Measurements from ENCODE around the gene TSPAN4. TPM values are rescaled to one million over a fixed set of nuclear protein-coding genes. Genes with fewer than 3 reads are reported as not detected.

The TSPAN4 gene
- total and polyA plus RNA-seq, 9 of the 15 experiments (the other 6 are each of a cell fraction or from before 2014, with no cell fraction given) = 0.07 to 31.0 (median 15.7) TPM

DNA sequence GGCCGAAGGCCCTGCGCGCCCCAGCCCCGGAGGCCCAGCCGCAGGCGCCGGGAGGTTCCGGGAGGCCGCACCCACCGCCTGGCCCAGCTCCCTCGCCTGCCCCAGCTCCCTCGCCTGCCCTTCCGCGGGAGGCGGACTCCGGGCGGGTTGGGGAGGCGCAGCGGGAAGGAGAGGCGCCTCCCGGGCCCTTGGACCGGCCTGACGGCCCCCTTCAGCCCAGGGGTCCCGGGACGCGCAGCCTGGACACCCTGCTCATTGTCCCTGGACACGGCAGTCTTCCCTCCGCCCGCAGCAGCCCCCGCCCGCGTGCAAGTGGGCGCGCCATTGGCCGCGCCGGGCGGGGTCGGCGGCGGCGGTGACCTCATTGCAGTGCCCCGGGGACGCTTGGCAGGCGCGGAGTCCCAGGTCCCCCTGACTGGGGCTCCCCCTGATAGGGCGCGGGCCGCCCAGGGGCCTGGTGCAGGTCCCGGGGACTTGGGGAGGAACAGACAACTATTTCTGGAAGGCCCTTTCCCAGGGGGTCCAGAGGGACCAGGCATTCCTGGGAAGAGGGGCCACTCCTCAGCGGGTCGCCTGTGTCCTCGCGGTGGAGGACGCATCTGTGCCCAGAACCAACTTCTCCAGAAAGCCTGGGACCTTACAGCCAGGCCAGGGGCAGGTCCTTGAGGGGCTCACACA is 9.4 kb upstream of the TSPAN4 start (continued):
- TF ChIP-seq KLF13 (tag; IDR thresholded peaks at IDR 0.05; ENCODE audit: borderline replicate concordance, low read depth) (0 out of 2 replicates have a peak, but pooled peaks have one; percentile 48), CTBP1 (IDR thresholded peaks at IDR 0.05; ENCODE audit: borderline replicate concordance) (peak; percentile 37), CREB1 (IDR thresholded peaks at IDR 0.05) (peak; percentile 42), CREB1 (CRISPR knock-in tag; IDR thresholded peaks at IDR 0.05) (no peak; the same call in 1 of the 2 replicates), CREM (IDR thresholded peaks at IDR 0.05; ENCODE audit: low read depth) (peak; percentile 56; the same call in 1 of the 2 replicates), JUN (IDR thresholded peaks at IDR 0.05; ENCODE audit: borderline replicate concordance, low read depth, low read length) (peak; percentile 75; the same call in 1 of the 2 replicates), JUN (CRISPR knock-in tag; IDR thresholded peaks at IDR 0.05; ENCODE audit: borderline replicate concordance) (no peak), MAZ (CRISPR knock-in tag; conservative IDR thresholded peaks at IDR 0.05 in 1 of 2, IDR thresholded peaks at IDR 0.05 in 1 of 2) (peak; percentile 69 to 73; a peak in 3 of 4 replicates), POLR2AphosphoS5 (IDR thresholded peaks at IDR 0.05; ENCODE audit: control insufficient read depth, insufficient read depth, low read depth, low read length) (peak; percentile 37; the same call in 1 of the 2 replicates), MBD2 (IDR thresholded peaks at IDR 0.05; ENCODE audit: borderline replicate concordance, low read depth) (peak; percentile 20; the same call in 1 of the 2 replicates), GATA2 (CRISPR knock-in tag; IDR thresholded peaks at IDR 0.05) (no peak), RBM39 (optimal IDR thresholded peaks at IDR 0.05; ENCODE audit: low read depth, low read length) (no peak), SIN3B (IDR thresholded peaks at IDR 0.05; ENCODE audit: low read depth) (0 out of 2 replicates have a peak, but pooled peaks have one; percentile 29)
- TF ChIP-seq, protein P1, sequence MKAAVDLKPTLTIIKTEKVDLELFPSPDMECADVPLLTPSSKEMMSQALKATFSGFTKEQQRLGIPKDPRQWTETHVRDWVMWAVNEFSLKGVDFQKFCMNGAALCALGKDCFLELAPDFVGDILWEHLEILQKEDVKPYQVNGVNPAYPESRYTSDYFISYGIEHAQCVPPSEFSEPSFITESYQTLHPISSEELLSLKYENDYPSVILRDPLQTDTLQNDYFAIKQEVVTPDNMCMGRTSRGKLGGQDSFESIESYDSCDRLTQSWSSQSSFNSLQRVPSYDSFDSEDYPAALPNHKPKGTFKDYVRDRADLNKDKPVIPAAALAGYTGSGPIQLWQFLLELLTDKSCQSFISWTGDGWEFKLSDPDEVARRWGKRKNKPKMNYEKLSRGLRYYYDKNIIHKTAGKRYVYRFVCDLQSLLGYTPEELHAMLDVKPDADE (conservative IDR thresholded peaks at IDR 0.05; ENCODE audit: control insufficient read depth, low read depth, low read length) = peak; percentile 57; the same call in 1 of the 2 replicates
- TF ChIP-seq, protein P2, sequence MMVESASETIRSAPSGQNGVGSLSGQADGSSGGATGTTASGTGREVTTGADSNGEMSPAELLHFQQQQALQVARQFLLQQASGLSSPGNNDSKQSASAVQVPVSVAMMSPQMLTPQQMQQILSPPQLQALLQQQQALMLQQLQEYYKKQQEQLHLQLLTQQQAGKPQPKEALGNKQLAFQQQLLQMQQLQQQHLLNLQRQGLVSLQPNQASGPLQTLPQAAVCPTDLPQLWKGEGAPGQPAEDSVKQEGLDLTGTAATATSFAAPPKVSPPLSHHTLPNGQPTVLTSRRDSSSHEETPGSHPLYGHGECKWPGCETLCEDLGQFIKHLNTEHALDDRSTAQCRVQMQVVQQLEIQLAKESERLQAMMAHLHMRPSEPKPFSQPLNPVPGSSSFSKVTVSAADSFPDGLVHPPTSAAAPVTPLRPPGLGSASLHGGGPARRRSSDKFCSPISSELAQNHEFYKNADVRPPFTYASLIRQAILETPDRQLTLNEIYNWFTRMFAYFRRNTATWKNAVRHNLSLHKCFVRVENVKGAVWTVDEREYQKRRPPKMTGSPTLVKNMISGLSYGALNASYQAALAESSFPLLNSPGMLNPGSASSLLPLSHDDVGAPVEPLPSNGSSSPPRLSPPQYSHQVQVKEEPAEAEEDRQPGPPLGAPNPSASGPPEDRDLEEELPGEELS (CRISPR knock-in tag; IDR thresholded peaks at IDR 0.05; ENCODE audit: borderline replicate concordance) = peak; percentile 25; the same call in 1 of the 2 replicates
- TF ChIP-seq, protein P3, sequence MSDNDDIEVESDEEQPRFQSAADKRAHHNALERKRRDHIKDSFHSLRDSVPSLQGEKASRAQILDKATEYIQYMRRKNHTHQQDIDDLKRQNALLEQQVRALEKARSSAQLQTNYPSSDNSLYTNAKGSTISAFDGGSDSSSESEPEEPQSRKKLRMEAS (CRISPR knock-in tag; IDR thresholded peaks at IDR 0.05) = peak; percentile 36
- TF ChIP-seq, protein P4, sequence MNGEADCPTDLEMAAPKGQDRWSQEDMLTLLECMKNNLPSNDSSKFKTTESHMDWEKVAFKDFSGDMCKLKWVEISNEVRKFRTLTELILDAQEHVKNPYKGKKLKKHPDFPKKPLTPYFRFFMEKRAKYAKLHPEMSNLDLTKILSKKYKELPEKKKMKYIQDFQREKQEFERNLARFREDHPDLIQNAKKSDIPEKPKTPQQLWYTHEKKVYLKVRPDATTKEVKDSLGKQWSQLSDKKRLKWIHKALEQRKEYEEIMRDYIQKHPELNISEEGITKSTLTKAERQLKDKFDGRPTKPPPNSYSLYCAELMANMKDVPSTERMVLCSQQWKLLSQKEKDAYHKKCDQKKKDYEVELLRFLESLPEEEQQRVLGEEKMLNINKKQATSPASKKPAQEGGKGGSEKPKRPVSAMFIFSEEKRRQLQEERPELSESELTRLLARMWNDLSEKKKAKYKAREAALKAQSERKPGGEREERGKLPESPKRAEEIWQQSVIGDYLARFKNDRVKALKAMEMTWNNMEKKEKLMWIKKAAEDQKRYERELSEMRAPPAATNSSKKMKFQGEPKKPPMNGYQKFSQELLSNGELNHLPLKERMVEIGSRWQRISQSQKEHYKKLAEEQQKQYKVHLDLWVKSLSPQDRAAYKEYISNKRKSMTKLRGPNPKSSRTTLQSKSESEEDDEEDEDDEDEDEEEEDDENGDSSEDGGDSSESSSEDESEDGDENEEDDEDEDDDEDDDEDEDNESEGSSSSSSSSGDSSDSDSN (IDR thresholded peaks at IDR 0.05; ENCODE audit: borderline replicate concordance in 1 of 2, low read depth in 2 of 2, low read length in 2 of 2) = no peak

Measured in K562 (cell line).